Measurements from ENCODE around the gene WFDC8. TPM values are rescaled to one million over a fixed set of nuclear protein-coding genes. Genes with fewer than 3 reads are reported as not detected.

The WFDC8 gene
- total RNA-seq, 1 donor from 2014 or later: not detected

Other genes starting within 250 kb of the WFDC8 start
- 7.4 TPM for gene SDC4, start 230.9 kb downstream of the WFDC8 start, total RNA-seq (ENCODE audit: unreplicated experiment)
- gene SYS1, start 216.1 kb downstream of the WFDC8 start, total RNA-seq (ENCODE audit: unreplicated experiment): 20.0 TPM
- not detected for gene TP53TG5, start 201.0 kb downstream of the WFDC8 start, total RNA-seq (ENCODE audit: unreplicated experiment)
- gene DBNDD2, start 171.0 kb downstream of the WFDC8 start, total RNA-seq (ENCODE audit: unreplicated experiment): 2.0 TPM
- 68.6 TPM for gene PIGT, start 163.1 kb downstream of the WFDC8 start, total RNA-seq (ENCODE audit: unreplicated experiment)
- gene WFDC2, start 109.5 kb downstream of the WFDC8 start, total RNA-seq (ENCODE audit: unreplicated experiment): 4.6 TPM
- gene SPINT3, start 63.7 kb downstream of the WFDC8 start, total RNA-seq (ENCODE audit: unreplicated experiment): not detected
- not detected for gene WFDC6, start 39.8 kb downstream of the WFDC8 start, total RNA-seq (ENCODE audit: unreplicated experiment)
- gene EPPIN, start 31.9 kb downstream of the WFDC8 start, total RNA-seq (ENCODE audit: unreplicated experiment): not detected
- gene WFDC10A, start 50.5 kb upstream of the WFDC8 start, total RNA-seq (ENCODE audit: unreplicated experiment): not detected
- gene WFDC9, start 52.0 kb upstream of the WFDC8 start, total RNA-seq (ENCODE audit: unreplicated experiment): not detected
- gene WFDC11, start 91.0 kb upstream of the WFDC8 start, total RNA-seq (ENCODE audit: unreplicated experiment): not detected
- not detected for gene WFDC13, start 122.8 kb upstream of the WFDC8 start, total RNA-seq (ENCODE audit: unreplicated experiment)
- not detected for gene WFDC10B, start 125.7 kb upstream of the WFDC8 start, total RNA-seq (ENCODE audit: unreplicated experiment)
- gene SPINT4, start 143.1 kb upstream of the WFDC8 start, total RNA-seq (ENCODE audit: unreplicated experiment): not detected
- not detected for gene WFDC3, start 212.6 kb upstream of the WFDC8 start, total RNA-seq (ENCODE audit: unreplicated experiment)
- 36.9 TPM for gene DNTTIP1, start 212.7 kb upstream of the WFDC8 start, total RNA-seq (ENCODE audit: unreplicated experiment)
- gene UBE2C, start 233.4 kb upstream of the WFDC8 start, total RNA-seq (ENCODE audit: unreplicated experiment): 22.9 TPM
- gene TNNC2, start 248.0 kb upstream of the WFDC8 start, total RNA-seq (ENCODE audit: unreplicated experiment): not detected

All from endothelial cell (in vitro differentiated cells).